Caco-2 (cell line): ENCODE results near the gene RNU4-1. TPM values are rescaled to one million over a fixed set of nuclear protein-coding genes. Genes with fewer than 3 reads are reported as not detected.
A peak's percentile ranks its signal among the peaks of the same experiment; 100 is the strongest.

Experiments
- Bru-seq: library from RNA; stranded (reverse); fragments of 400-500 nt; gene quantifications from one replicate; lab custom pipeline; 2021; lab: Mats Ljungman, UMichigan
- BruChase-seq, 2 experiments: library from RNA; stranded (reverse); fragments of 400-500 nt; gene quantifications; one replicate each; lab custom pipeline; 2021; lab: Mats Ljungman, UMichigan
- BruUV-seq: library from RNA; stranded (reverse); fragments of 400-500 nt; replicated peaks from 2 replicates; lab custom pipeline; 2021; lab: Mats Ljungman, UMichigan
- CTCF ChIA-PET: fragments of 300-600 bp; sonication (Branson Sonifier 250); formaldehyde crosslinking; loops from one replicate; lab custom pipeline; 2022; ENCODE audit warnings: antibody characterized with exemption; lab: Charles Lee
- POLR2A ChIA-PET: fragments of 300-600 bp; sonication (Branson Sonifier 250); formaldehyde crosslinking; loops from one replicate; lab custom pipeline; 2022; ENCODE audit warnings: antibody characterized with exemption; lab: Charles Lee
- DNase-seq, 2 experiments: peaks; one replicate each; pipeline versions ENCODE4 v3.0.0 to v3.0.0-alpha.2; 2020 to 2022
- H3K27me3 ChIP-seq: replicated peaks from 2 replicates; pipeline ENCODE4 v1.6.0; 2011; ENCODE audit warnings: low read length; ENCODE audit not compliant: control insufficient read depth, insufficient read depth
- H3K36me3 ChIP-seq: 2 replicates; pipeline ENCODE4 v1.5.1; 2011; ENCODE audit warnings: low read length; ENCODE audit not compliant: control insufficient read depth, insufficient read depth
- H3K4me1 ChIP-seq: fragments of 250-450 bp; sonication (Bioruptor Pico); 2 replicates; pipeline ENCODE4 v1.5.1; 2020; ENCODE audit warnings: mild to moderate bottlenecking
- H3K4me3 ChIP-seq: 2 replicates; pipeline ENCODE4 v1.5.1; 2011; ENCODE audit warnings: low read depth, mild to moderate bottlenecking, control low read depth, low read length
- H3K9me3 ChIP-seq: fragments of 250-450 bp; sonication (Bioruptor Pico); 2 replicates; pipeline ENCODE4 v1.5.1; 2020; ENCODE audit warnings: mild to moderate bottlenecking, moderate library complexity
- H3K27ac Mint-ChIP-seq: one replicate; pipeline ENCODE4 v1.8.0; 2022; ENCODE audit warnings: mixed read lengths; ENCODE audit not compliant: unreplicated experiment
- H3K27me3 Mint-ChIP-seq: one replicate; pipeline ENCODE4 v1.8.0; 2022; ENCODE audit warnings: mixed read lengths; ENCODE audit not compliant: insufficient read depth, unreplicated experiment
- H3K36me3 Mint-ChIP-seq: one replicate; pipeline ENCODE4 v1.8.0; 2022; ENCODE audit warnings: mild to moderate bottlenecking, mixed read lengths; ENCODE audit not compliant: insufficient read depth, unreplicated experiment
- H3K4me1 Mint-ChIP-seq: one replicate; pipeline ENCODE4 v1.8.0; 2022; ENCODE audit warnings: low read depth, mixed read lengths; ENCODE audit not compliant: unreplicated experiment
- H3K4me3 Mint-ChIP-seq: one replicate; pipeline ENCODE4 v1.8.0; 2022; ENCODE audit warnings: mild to moderate bottlenecking, moderate library complexity, mixed read lengths; ENCODE audit not compliant: unreplicated experiment
- H3K9me3 Mint-ChIP-seq: one replicate; pipeline ENCODE4 v1.8.0; 2022; ENCODE audit warnings: mixed read lengths; ENCODE audit not compliant: unreplicated experiment
- CTCF ChIP-seq, 2 experiments: fragments of 200-600 bp in 1 of 2; IDR thresholded peaks; 1 replicate in 1 of 2; 2 replicates in 1 of 2; pipeline versions ENCODE4 v1.5.1 to v1.8.0; 2011 to 2022; ENCODE audit warnings: antibody characterized with exemption in 1 of 2, control low read depth in 1 of 2, inconsistent platforms in 1 of 2, low read depth in 1 of 2, low read length in 1 of 2, mild to moderate bottlenecking in 1 of 2, moderate library complexity in 1 of 2; ENCODE audit not compliant: insufficient read depth in 1 of 2, severe bottlenecking in 1 of 2, unreplicated experiment in 1 of 2
- intact Hi-C: fragments of 100-400 bp; cut with micrococcal nuclease; formaldehyde crosslinking; loops from one replicate; pipeline ENCODE4 v1.10.0; 2022; ENCODE audit not compliant: unreplicated experiment
- long read RNA-seq: library from polyadenylated mRNA; stranded (forward); transcript quantifications from one replicate; pipeline ENCODE4 v2.0.0, GENCODE V29; 2022
- total RNA-seq: library from RNA; stranded (reverse); gene quantifications from 2 replicates; pipeline ENCODE4 v1.2.3, GENCODE V29; 2022

The RNU4-1 gene
- 3,380 and 3,645 TPM in 2 replicates for total RNA-seq
- Bru-seq, nascent RNA, result percentile 95 among the genes with signal in this experiment
- BruChase-seq, experiment 1, labeled RNA remaining after a 2-hour chase, result percentile 64 among the genes with signal in this experiment
- percentile 60 among the genes with signal in this experiment for BruChase-seq, experiment 2, labeled RNA remaining after a 6-hour chase
- long read RNA-seq, result 0 reads

DNA sequence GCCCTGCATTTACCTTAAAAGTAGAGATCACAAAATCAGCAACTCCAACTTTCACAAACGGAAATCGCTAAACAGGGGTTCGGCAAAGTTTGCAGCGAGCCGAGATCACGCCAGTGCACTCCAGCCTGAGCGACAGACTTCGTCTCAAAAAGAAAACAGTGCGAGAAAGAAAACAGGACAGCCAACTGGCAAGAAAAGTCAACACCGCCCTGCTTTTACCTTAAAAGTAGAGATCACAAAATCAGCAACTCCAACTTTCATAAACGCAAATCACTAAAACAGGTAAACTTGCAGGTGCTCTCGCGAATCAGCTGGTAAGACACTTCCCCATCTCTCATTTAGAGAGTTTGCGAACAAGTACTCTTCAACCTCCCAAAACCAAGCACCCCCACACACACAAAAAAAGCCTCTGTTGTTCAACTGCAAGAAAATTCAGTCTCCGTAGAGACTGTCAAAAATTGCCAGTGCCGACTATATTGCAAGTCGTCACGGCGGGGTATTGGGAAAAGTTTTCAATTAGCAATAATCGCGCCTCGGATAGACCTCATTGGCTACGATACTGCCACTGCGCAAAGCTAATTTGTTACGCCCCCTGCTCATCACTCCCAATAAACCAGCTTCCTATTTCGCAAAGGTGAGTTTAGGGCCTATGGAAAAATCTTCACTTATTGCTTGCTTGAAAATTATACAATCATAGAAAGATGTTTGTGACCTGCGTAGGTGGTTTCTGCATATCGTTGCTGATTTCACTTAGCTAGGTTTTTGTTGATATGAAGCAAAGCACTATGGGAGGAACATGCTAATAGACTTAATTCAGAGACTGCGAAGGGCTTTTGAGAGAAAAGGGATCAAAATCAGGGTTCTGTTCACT, at the start of gene RNU4-1:
Gene RNU4-1 (minus strand): TSS at position 577 of the 871 bp plus-strand sequence.
- Histone ChIP-seq H3K4me3 (peak within 1 kb of the TSS; percentile 48), H3K36me3 (no peaks in the 10 kb centered on the region), H3K27me3 (no peaks in the 10 kb centered on the region), H3K4me1 (peaks cover 7% of the 10 kb centered on the region), H3K9me3 (no peaks in the 10 kb centered on the region)
- Mint-ChIP-seq H3K4me3 (peak within 1 kb of the TSS; percentile 14), H3K9me3 (no peaks in the 10 kb centered on the region), H3K36me3 (no peaks in the 10 kb centered on the region), H3K27me3 (no peaks in the 10 kb centered on the region), H3K4me1 (no peaks in the 10 kb centered on the region), H3K27ac (no peak within 1 kb of the TSS)
- peak; percentile 89 to 93 for DNase-seq
- intact Hi-C loops, result loop anchor here (1.0 kb wide), 1 partner anchor 9 kb away; the partner anchor contains the start of gene SIRT4
- ChIA-PET CTCF (interaction anchor here (0.6 to 2.9 kb wide), 6 partner anchors 9 to 144 kb away, joined by 6 to 30 read pairs (median 8); partner anchors contain the start of genes PXN and SIRT4), POLR2A (interaction anchor here (0.5 to 3.6 kb wide), 21 partner anchors 10 to 1324 kb away, joined by 3 to 297 read pairs (median 5); partner anchors contain the start of genes POP5, PXN, RAB35 and RPLP0)
- BruUV-seq, result no TSS peak
- TF ChIP-seq CTCF (IDR thresholded peaks at IDR 0.05; ENCODE audit: insufficient read depth in 1 of 2, low read depth in 1 of 2, low read length in 1 of 2, severe bottlenecking in 1 of 2, unreplicated experiment in 1 of 2), result no peak

GRCh38 chr12:120342175-120343038, 49.4 kb upstream of the RNU4-1 start:
- H3K4me1 ChIP-seq, result no peaks in the 10 kb centered on the region
- no peak for DNase-seq
- H3K9me3 ChIP-seq, result peaks cover 12% of the 10 kb centered on the region
- intact Hi-C loops, result no loop called here
- ChIA-PET POLR2A (no interaction called here), CTCF (interaction anchor here (0.6 kb wide), 1 partner anchor 98 kb away, joined by 3 read pairs; no protein-coding TSS in a partner anchor)
- Mint-ChIP-seq H3K36me3 (peaks cover 23% of the 10 kb centered on the region), H3K27me3 (no peaks in the 10 kb centered on the region), H3K9me3 (peaks cover 17% of the 10 kb centered on the region), H3K27ac (no peak overlapping the region), H3K4me3 (no peak overlapping the region), H3K4me1 (no peaks in the 10 kb centered on the region)
- no peaks in the 10 kb centered on the region for H3K36me3 ChIP-seq
- no peak for TF ChIP-seq CTCF (IDR thresholded peaks at IDR 0.05; ENCODE audit: insufficient read depth in 1 of 2, low read depth in 1 of 2, low read length in 1 of 2, severe bottlenecking in 1 of 2, unreplicated experiment in 1 of 2)
- H3K27me3 ChIP-seq, result no peaks in the 10 kb centered on the region
- no TSS peak for BruUV-seq
- H3K4me3 ChIP-seq, result no peak overlapping the region
